ENCODE results near the gene CNDP1.
A peak's percentile ranks its signal among the peaks of the same experiment; 100 is the strongest.
"Not testable (repeated sequence)": the region's sequence is repeated elsewhere in the genome, so short reads cannot be mapped to it uniquely, and the experiment has no call there.

CNDP1 gene

DNA sequence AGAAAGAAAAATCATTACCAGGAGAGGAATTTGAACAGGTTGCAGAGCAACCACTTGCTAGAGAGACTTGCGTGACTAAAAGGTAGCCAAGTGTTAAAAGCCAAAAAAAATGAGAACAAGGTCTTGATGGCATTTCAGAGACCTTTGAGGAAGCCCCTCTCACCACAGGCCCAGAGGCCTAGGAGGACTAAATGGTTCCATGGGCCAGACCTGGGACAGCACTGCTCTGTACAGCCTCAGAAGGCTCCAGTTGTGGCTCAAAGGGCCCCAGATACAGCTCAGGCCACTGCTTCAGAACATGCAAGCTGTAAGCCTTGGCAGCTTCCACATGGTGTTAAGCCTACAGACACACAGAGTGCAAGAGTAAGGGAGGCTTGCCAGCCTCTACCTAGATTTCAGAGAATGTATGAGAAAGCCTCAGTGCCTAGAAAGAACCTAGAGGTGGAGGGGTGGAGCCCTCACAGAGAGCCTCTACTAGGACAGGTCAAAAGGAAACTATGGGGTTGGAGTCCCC lies 15.3 kb downstream of the CNDP1 start:
- no peak for DNase-seq

DNA sequence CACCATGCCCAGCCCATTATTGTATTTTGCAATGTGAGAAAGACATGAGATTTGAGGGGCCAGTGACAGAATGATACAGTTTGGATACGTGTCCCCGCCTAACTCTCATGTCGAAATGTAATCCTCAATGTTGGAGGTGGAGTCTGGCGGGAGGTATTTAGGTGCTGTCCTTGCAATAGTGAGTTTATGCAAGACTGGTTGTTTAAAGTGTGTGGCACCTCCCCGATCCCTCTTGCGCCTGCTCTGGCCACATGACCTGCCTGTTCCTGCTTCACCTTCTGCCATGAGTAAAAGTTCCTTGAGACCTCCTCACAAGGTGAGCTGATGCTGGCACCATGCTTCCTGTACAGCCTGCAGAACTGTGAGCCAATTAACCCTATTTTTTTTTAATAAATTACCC lies 16.6 kb downstream of the CNDP1 start:
- DNase-seq: no peak

DNA sequence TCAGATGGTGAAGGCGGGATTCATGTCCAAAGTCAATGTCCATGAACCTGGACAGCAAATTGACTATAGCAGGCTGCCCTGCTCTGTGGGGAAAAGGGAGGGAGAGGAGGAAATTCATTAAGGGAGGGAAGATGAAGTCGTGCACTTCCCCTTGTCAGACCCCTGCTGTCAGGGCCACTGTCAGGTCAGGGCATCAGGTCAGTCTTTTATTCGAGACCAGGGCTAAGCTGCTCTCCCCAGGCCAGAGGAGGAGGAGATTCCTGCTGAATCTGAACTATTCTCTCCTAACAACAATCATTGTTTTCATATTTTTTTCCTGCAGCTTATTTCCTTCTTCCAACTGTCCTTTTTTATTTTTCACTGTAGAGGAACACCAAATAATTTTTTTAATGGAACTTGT lies 17.2 kb downstream of the CNDP1 start:
- no peak for DNase-seq

DNA sequence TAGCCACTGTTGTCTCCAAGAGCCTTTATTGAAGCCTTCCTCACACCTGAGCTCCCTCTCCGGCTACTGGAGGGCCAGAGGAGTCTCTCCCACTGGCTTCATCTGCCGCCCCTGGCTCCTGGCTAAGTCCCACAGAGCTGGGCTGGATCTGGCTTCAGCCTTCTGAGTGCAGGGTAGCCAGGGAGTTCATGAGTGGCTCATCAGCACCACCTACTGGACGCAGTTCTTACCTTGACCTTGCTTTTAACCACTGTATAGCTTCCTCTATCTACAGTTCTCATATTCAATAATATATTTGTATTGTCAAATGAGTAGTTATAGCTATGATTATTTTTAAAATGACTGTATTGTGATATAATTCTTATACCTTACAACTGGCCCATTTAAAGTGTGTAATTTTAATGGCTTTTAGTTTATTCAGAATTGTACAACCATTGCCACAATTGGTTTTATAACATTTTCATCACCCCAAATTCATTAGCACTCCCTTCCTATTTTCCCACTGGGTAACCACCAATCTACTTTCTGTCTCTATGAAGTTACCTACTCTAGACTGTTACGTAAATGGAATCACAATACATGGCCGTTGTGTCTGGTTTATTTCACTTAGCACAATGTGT lies 17.7 kb downstream of the CNDP1 start:
- peak; percentile 70 for DNase-seq

DNA sequence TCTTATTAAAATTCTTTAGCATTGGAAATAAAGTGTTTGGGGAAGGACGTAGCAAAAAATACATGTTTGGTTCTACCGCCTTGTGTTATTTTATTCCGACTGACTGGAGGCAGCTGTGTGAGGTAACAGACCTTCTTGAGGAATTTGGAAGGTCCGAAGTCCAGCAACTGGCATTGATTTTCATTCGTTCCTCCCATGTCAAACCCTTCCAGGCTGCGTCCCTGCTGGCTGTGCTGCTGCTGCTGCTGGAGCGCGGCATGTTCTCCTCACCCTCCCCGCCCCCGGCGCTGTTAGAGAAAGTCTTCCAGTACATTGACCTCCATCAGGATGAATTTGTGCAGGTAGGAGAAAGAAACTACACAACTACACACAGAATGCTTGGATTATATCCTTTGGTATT lies 21.8 kb downstream of the CNDP1 start:
- DNase-seq: no peak

DNA sequence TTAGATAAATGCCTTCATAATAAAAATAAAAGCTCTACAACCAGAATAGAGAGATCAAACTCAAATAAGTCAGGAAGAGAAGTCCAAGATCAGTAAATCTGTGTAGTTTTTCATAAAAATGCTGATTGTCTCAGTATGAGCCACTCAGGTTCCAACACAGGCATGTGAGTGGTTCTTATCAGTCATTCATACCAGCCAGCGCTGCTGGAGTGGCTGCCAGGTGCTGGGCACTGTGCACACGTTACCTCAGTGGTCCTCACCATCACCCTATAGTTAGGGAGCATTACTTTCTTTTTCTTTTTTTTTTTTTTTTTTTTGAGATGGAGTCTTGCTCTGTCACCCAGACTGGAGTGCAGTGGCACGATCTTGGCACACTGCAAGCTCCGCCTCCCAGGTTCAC lies 23.8 kb downstream of the CNDP1 start:
- no peak for DNase-seq

DNA sequence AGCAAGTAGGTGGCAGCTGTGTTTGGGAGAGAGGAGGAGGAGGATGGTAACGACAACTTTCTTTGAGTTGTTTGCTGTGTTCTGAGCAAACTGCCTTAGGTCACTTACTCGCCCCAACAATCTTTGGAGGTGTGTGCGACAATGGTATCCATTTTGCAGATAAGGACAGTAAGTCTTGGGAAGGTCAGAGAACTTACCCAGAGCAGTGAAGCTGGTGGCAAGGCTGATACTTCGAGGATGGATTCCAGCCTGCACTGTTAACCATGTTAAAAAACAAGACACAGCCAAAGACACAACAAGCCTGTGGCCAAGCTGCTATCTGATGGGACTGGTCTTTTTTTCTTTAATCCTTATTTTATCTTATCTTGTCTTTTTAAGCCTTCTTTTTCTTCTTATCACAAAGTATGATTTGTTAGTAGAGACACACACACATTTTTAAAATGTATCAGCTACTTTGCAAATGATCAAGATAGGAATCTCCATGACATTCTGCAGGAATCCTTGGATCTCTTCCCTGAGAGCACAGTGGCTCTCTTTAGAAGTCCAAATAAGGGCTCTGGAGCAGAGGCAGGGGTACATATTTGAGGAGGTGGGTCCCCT lies 27.9 kb downstream of the CNDP1 start:
- DNase-seq: no peak

DNA sequence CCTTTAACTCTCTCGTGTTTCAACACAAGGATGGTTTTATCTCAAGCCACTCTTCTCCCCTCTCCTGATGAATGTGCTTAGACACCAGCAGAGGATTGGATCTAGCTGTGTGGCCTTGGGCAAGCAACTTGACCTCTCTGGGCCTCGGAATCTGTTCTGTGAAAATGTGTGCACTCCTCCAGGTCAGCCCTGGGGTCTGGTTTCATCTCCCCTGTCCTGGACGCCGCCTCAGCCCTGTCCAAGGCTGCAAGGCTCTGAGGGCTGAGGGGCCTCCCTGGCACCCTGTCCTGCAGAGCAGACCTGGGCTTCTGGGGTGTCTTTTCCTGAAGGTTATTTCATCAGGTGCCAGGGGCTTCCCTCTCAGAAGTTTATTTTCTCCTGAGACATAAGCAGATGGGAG lies 28.5 kb downstream of the CNDP1 start:
- DNase-seq: no peak

DNA sequence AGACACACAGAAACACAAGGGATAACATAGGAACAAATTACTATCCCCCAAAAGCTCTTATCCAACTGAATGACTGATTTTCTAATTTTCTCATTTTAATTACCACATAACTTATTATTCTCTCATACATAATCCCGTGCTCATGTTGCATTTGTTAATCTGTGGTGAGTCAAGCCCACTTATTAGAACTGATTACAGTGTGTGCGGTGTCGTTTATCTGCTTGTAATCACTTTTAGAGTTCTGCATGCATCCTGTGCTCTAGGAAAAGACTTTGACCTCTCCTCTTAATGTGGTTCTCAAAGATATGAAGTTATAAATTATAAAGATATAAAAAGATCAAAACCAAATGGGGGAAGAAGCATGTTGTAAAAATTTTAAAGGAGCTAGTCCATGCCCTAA lies 29.7 kb downstream of the CNDP1 start:
- no peak for DNase-seq

DNA sequence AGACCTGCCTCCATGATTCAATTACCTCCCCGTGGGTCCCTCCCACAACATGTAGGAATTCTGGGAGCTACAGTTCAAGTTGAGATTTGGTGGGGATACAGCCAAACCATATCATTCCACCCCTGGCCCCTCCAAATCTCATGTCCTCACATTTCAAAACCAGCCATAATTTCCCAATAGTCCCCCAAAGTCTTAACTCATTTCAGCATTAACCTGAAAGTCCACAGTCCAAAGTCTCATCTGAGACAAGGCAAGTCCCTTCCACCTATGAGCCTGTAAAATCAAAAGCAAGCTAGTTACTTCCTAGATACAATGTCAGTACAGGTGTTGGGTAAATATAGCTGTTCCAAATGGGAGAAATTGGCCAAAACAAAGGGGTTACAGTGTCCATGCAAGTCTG lies 30.9 kb downstream of the CNDP1 start:
- not testable (repeated sequence) for DNase-seq

DNA sequence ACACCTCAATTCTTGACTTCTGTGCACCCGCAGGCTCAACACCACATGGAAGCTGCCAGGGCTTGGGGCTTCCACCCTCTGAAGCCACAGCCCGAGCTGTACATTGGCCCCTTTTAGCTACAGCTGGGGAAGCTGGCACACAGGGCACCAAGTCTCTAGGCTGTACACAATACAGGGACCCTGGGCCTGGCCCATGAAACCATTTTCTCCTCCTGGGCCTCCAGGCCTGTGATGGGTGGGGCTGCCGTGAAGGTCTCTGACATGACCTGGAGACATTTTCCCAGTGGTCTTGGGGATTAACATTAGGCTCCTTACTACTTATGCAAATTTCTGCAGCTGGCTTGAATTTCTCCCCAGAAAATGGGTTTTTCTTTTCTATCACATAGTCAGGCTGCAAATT lies 31.7 kb downstream of the CNDP1 start:
- DNase-seq: not testable (repeated sequence)

DNA sequence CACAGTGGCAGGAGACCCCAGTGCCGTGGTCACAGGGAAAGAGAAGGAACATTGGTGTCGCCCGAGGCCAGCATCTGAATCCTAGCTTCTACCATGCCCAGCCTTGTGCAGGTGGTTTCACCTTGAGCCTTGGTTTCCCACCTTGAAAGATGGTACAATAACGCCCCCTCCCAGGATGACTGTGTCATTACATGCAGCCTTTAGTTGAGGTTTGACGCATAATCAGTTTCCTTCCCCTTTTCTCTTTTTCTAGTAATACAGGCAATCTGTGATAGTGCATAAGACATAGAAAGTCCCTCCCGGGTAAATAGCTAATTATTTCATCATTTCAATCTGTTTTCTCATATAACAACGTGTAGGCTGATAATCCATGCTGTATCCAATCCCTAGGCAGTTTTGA lies 33.5 kb downstream of the CNDP1 start:
- DNase-seq: no peak

DNA sequence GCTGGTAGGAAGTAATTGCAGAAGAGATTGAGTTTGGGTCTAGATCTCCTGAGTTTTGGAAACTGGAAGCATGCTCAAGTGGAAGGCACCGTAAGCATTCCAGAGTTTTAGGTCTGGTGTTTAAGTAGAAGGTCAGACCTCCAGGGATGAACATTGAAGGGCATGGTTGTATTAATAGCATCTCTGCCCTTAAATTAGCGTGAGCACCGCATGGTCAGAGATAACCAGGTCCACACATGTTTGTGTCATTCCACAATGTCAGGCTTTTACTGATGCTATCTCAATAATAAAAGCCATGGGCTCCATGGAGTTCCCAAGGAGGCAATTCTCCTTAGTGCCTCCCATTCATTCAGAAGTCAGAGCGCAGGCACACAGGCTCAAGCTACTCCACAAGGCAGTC lies 35.1 kb downstream of the CNDP1 start:
- no peak for DNase-seq

DNA sequence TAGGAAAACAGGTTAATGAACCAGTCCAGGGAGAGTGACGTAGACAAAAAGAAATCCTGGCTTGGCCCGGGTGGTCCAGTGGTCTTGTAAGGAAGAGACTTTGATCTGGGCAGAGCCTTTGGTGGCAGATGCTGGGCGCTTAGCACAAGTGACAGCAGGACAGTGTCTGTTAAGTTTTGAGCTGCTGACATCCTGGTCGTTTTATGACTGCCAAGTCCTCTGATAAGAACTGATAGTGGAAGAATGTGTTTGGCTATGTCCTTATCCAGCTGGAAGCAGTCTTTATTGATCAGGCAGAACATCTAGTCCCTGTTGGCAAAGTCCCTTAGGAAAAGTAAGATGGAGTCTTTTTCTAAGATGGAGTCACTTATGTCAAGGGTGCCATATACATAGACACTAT lies 36.0 kb downstream of the CNDP1 start:
- no peak for DNase-seq

DNA sequence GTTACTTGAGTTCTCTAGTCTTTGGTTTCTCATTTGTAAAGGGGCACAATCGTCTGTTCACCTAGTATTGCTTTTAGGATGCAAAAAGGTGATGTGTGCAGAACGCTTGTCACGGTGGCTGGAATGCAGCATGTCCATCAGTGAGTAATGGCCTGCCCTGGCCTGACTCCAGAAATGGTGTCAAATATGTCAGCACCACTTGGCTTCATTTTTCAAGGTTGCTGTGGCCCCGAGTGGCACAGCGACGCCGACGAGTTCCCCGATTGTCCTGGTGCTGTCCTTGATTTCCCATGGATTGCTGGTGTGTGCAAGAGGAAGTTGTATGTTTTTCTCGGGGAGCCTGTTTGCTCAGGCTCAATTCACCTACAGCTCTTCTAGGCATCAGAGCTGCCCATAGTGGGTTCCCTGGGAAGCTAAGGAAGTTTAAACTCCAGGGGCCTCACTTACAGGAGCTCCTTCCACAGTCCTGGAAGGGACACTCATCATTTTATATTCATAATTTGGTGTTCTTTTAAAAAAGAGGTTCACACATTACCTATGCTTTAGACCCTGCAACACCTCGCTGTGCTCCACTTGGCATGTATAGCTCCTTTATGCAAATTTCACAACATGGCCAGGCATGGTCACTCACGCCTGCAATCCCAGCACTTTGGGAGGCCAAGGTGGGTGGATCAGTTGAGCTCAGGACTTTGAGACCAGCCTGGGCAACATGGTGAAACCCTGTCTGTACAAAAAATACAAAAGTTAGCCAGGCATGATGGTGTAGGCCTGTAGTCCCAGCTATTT lies 37.8 kb downstream of the CNDP1 start:
- no peak for DNase-seq

DNA sequence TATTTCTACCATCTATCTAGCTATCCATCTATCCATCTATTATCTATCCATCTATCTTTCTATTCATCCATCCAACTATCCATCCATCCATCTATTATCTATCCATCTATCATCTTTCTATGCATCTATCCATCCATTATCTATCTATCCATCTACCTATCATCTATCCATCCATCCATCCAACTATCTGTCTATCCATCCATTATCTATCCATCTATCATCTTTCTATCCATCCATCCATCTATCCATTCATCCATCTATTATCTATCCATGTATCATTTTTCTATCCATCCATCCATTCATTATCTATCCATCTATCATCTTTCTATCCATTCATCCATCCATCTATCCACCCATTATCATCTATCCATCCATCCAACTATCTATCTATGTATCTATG lies 38.8 kb downstream of the CNDP1 start:
- DNase-seq: no peak

DNA sequence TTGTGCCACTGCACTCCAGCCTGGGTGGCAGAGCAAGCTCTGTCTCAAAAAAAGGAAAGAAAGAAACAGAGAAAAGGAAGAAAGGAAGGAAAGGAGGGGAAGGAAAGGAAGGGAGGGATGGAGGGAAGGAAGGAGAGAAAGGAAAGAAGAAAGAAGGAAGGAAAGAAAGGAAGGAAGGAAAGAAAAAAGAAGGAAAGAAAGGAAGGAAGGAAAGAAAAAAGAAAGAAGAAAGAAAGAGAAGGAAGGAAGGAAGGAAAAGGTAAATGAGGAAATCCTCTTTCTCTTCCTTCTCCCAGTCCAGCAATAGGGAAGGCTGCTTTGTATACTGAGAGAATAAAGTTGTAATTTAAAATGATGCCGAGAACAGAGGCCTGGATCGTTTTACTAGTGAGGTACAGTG lies 40.6 kb downstream of the CNDP1 start:
- DNase-seq: no peak

DNA sequence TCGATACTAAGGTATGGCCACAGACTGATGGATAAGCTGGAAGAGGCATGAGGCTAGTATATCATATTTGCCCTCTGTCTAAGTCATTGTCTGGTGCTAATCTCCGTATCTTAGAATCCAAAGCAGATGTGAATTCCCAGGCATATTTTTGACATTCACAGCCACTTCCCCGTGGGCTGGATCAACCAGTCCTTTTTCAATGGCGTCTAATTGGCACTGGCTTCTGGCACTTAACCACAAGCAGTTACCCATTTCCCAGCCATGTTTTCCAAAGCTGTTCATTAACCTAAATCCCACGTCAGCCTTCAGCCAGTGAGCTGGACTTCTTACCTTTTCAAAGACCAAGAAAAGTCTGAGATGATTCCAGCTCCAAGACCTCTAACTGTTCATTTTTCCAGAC lies 42.7 kb downstream of the CNDP1 start:
- DNase-seq: no peak

DNA sequence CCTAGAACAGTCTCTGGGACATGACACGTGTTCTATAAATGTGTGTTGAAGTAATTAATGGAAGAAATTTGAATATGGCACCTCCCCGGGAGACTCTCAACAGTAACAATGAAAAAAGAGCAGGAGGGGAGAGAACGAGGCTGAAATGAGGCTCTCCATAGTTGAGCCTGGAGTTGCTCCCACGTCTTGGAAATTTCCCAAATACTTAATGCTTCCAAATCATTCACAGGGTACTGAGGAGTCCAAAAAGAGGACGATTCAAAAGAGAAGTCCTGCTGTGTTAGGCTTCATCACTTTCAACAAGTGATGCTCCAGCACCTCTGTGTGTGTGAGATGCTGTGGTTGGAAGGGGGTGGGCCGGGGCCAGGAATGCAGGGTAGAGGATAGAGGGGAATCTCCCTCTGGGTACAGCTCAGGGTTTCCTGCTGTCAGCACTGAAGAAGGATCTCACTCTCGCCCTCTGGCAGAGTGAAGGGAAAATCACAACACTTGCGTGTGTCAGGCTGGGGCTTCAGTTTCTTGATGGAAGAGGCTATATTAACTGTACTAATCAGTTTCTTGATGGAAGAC lies 45.3 kb downstream of the CNDP1 start:
- DNase-seq: no peak

DNA sequence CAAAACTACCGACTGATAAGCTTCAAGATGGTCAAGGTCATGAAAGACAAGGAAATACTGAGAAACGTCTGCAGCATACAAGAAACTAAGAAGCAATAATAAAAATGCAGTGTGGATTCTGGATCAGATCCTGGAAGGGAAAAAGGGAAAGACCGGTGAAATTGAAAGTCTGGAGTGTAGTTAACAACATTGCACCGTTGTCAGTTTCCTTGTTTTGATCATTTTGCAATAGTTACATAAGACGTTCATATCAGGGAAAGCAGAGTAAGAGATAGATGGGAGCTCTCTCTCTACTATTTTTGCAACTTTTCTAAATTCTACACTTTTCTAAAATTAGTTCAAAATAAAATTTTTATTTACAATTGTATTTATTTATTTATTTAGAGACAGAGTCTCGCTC lies 48.3 kb downstream of the CNDP1 start:
- DNase-seq: no peak

DNA sequence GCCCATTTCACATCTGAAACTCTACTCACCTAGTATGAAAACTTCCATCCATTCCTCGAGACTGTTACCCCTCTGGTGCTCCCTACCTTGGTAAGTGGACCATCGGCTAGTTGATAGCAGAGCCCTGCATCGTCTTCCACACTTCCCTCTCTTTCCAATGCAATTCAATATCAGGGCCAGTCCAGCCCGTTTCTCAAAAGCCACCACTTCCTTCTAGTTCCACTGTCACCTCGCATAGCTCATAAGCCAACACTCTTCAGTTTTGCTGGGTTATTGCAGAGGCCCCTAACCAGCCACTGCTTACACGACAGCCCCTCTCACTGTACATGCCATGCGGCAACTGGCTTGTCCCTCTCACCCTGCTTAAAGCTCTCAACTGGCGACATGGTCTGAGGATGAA lies 53.1 kb downstream of the CNDP1 start:
- no peak for DNase-seq

DNA sequence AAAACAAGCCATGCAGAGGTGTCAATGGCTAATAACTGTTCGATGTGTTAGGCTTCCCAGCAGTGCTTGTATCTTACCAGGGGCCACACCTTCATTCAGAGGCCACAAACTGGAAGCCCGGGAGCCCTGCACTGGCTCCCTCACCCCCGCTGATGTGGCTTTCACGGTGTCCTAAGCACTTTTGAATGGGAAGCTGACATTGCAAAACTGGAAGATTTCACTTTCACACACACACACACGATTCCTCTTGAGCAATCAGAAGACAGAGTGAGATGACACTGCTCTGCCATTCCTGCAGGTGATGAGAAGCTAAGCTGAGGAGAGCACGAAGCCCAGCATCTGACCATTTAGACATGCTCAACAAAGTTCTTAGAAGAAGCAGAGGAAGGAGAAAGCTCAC lies 54.7 kb downstream of the CNDP1 start:
- DNase-seq: no peak

DNA sequence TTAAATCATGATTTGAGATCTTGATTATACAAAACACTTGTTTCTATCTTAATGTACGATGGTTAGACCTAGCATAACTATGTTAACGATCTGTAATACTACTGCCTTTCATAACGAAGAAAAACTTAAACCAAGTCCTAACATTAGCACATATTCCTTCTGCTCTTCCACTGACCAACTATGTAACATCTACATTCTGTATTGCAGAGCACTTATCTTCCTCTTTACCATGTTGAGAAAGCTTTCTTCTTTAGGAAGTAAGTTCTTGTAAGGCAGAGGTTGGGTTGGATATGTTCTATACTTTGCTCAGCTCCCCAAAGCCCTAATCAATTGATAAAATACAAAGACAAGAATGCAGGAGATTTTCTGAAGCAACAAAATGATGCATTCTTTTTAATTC lies 55.5 kb downstream of the CNDP1 start:
- no peak for DNase-seq

DNA sequence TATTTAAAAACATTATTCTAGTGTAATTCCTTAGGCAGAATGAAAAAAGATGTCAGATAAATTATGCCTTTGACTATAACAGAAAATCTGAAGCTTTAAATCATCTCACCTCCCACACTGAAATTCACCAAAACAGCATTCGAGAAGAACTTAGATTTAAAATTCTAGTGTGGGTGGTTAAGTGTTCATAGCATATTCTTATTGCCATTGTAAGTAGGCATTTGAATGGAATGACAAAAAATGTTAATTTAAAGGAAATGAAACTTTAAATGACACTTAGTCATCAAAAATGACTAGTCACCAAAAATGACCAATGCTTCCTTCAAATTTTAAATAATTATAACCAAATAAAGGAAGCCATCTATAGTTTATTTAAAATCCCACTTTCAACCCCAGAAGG lies 56.4 kb downstream of the CNDP1 start:
- DNase-seq: no peak

Measured in stimulated activated CD4-positive, alpha-beta T cell treated with anti-CD3 and anti-CD28 coated beads, Interleukin-1b, Interleukin-23, amount 100 ng/mL, for 48 hours (primary cell).